Peyer's patch (tissue), 4 donors: Measurements from ENCODE around the gene ASXL1. TPM values are rescaled to one million over a fixed set of nuclear protein-coding genes. Genes with fewer than 3 reads are reported as not detected.

Source experiments
- DNase-seq, 3 donors: peaks; one replicate each; pipeline ENCODE4 v3.0.0-alpha.2; 2017 to 2019
- H3K27ac ChIP-seq, 4 donors: fragments of 200-600 bp; sonication (generic); one replicate each; pipeline ENCODE4 v1.5.1; 2016 to 2019
- H3K27me3 ChIP-seq, 2 donors: fragments of 200-600 bp; sonication (generic); one replicate each; pipeline ENCODE4 v1.5.1; 2019
- H3K36me3 ChIP-seq, 3 donors: fragments of 200-600 bp; sonication (generic); one replicate each; pipeline ENCODE4 v1.5.1; 2016 to 2019
- H3K4me1 ChIP-seq, 4 donors: fragments of 200-600 bp; sonication (generic); one replicate each; pipeline ENCODE4 v1.5.1; 2016 to 2019
- H3K4me3 ChIP-seq, 4 donors: fragments of 200-600 bp; sonication (generic); 1 replicate in 3 of 4; 2 replicates in 1 of 4; pipeline ENCODE4 v1.5.1; 2016 to 2019; ENCODE audit warnings: mild to moderate bottlenecking in 1 of 4
- H3K9me3 ChIP-seq, 4 donors: fragments of 200-600 bp; sonication (generic); one replicate each; pipeline ENCODE4 v1.5.1; 2016 to 2019; ENCODE audit warnings: mild to moderate bottlenecking in 1 of 4
- CTCF ChIP-seq, 6 experiments: fragments of 450-650 bp in 4 of 6; fragments of 200-600 bp in 2 of 6; sonication (generic) in 1 of 6; IDR thresholded peaks; one replicate each; pipeline ENCODE4 v1.5.1; 2017 to 2019; ENCODE audit warnings: antibody characterized with exemption in 6 of 6, mild to moderate bottlenecking in 3 of 6, moderate library complexity in 1 of 6
- POLR2A ChIP-seq, 2 donors: fragments of 450-650 bp; IDR thresholded peaks; one replicate each; pipeline ENCODE4 v1.5.1; 2017; ENCODE audit warnings: antibody characterized with exemption in 2 of 2, mild to moderate bottlenecking in 2 of 2, moderate library complexity in 2 of 2
- total RNA-seq, 4 donors: library from RNA; depleted of rRNA; stranded (reverse); fragments of >200 nt; gene quantifications; one replicate each; pipeline ENCODE4 v1.1.0, GENCODE V29; 2016

The ASXL1 gene
- total RNA-seq, 4 donors from 2014 or later, result 74.4 to 173 (median 115) TPM

DNA sequence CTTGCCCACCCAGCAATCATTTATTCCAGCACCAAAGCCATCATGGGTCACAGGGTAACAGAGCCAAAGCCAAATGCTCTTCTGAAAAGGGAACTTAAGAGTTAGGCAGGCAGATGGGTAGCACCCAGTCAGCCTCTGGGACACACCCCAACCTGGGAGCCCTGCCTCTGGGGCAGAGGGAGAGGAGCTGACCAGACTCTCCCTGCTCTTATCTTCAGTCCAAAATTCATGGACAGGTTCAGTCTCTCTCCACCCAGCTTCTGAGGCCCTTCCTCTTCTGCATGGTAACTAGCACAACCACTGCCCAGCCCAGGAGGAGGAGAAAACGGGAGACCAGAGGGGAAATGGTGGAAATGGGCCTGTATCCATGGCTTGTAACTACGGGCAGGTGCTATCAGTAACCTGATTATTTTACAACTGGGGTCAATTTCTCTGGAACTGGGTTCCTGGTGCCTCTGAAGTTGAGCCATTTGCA is 121.6 kb downstream of the ASXL1 start:
- Histone ChIP-seq H3K4me1 (peaks cover 13 to 76% (median 21%) of the 10 kb centered on the region in 4 donors), H3K36me3 (no peaks in the 10 kb centered on the region)
- DNase-seq, result peak in 2 of 3 donors; percentile 64

GRCh38 chr20:32480371-32481241 is 122.5 kb downstream of the ASXL1 start:
- no peak for DNase-seq
- Histone ChIP-seq H3K4me3 (peak overlapping the region in 2 of 4 donors; percentile 91 to 92), H3K4me1 (peaks cover 9 to 76% (median 19%) of the 10 kb centered on the region in 4 donors), H3K27me3 (no peaks in the 10 kb centered on the region), H3K9me3 (no peaks in the 10 kb centered on the region), H3K36me3 (no peaks in the 10 kb centered on the region), H3K27ac (peak overlapping the region; percentile 31 to 95 (median 90))
- TF ChIP-seq POLR2A (IDR thresholded peaks at IDR 0.05), result no peak
- TF ChIP-seq CTCF (IDR thresholded peaks at IDR 0.05), result no peak

More for the DNA sequence above, 121.6 kb downstream of the ASXL1 start:
- peak; percentile 14 to 59 for TF ChIP-seq POLR2A (IDR thresholded peaks at IDR 0.05)
- no peak for TF ChIP-seq CTCF (IDR thresholded peaks at IDR 0.05)
- Histone ChIP-seq H3K27me3 (no peaks in the 10 kb centered on the region), H3K4me3 (no peak overlapping the region), H3K9me3 (no peaks in the 10 kb centered on the region), H3K27ac (peak overlapping the region in 3 of 4 donors; percentile 88 to 95 (median 93))

DNA sequence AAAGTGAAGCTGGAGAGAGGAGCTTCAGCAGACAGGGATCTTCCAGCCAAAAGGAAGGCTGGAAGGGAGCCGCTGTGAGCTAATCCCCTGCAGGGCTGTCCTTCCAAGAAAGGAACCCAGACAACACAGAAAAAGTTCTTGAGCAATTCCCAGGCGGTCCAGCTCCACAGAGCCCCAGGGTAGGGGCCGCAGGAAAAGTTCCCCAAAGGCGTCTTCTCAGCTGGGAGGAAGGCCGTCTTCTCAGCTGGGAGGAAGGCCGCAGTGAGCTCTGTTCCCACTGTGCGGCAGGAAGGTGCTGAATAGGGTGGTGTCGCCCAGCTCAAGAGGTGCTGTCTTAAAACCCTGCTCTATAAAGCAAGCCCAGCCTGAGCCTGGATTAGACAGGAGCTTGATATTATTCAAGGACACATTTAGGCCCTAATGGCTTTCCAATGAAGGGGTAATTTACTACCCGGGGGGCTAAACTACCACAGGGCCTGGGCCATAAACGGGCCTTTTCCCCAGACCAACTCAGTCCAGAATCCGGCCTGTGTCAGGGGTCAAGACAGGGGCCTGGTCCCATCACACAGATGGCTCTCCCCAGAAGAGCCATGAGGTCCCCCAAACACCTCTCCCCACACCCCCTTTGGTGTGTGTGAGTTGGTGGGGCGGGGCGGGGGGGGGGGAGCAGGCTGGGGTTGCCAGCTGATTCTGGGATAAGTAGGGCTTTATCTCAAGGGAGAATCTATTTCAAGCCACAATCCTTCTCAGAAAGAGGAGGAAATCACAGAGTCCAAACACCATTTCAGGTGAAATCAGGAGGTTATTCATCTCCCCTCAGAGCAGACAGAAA is 123.4 kb downstream of the ASXL1 start:
- Histone ChIP-seq H3K36me3 (no peaks in the 10 kb centered on the region), H3K4me3 (peak overlapping the region in 3 of 4 donors; percentile 75 to 92 (median 91)), H3K9me3 (no peaks in the 10 kb centered on the region), H3K4me1 (peaks cover 9 to 75% (median 13%) of the 10 kb centered on the region in 4 donors), H3K27me3 (no peaks in the 10 kb centered on the region), H3K27ac (peak overlapping the region; percentile 70 to 95 (median 90))
- peak in 1 of 3 donors; percentile 62 for DNase-seq
- TF ChIP-seq POLR2A (IDR thresholded peaks at IDR 0.05), result no peak
- TF ChIP-seq CTCF (IDR thresholded peaks at IDR 0.05), result no peak

- H3K9me3 ChIP-seq, result no peaks in the 10 kb centered on the region
- H3K4me3 ChIP-seq, result peak overlapping the region; percentile 75 to 92 (median 84)
- DNase-seq, result no peak
- peaks cover 6 to 70% (median 12%) of the 10 kb centered on the region in 4 donors for H3K4me1 ChIP-seq
- no peaks in the 10 kb centered on the region for H3K36me3 ChIP-seq
- no peak for TF ChIP-seq POLR2A (IDR thresholded peaks at IDR 0.05)
- TF ChIP-seq CTCF (IDR thresholded peaks at IDR 0.05), result no peak
- H3K27ac ChIP-seq, result peak overlapping the region; percentile 70 to 95 (median 90)
- H3K27me3 ChIP-seq, result no peaks in the 10 kb centered on the region
Observed at GRCh38 chr20:32482143-32482441, 124.0 kb downstream of the ASXL1 start.

DNA sequence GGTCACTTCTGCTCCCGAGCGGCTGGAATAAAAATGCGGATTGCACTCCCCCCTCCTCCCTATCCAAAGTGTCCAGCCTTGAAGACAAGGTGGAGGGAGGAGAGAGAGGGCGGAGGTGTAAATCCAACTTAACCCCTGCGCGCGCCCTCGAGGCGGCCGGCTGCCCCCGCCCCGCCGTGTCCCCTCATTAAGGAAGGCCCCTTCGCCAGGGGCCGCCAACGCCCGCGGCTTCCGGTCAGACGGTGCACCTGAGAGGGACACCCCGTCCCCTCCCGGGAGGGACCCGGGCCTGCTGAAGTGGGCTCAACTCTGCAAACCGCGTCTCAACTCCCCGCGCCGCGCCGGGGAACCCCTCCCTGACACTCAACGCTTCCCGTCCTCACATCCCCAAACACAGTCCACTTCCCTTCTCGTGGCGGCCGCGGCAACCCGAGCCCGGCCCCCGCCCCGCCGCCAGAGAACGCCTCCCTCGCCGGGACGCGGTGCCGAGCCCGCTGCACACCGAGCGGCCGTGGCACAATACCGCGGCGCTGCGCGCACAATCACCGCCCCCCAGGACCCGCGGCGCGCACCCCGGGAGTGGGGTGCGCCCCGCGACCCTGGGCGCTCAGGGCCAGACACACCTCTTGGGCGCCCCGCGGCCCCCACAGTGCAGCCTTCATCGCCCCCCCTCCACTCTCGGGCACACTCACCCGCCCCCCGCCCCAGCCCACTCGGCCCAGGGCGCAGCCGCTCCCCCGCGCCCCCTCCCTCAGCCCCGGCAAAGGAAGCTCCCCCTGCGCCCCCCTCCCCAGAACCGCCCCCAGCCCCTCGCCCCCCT is 124.5 kb downstream of the ASXL1 start:
- Histone ChIP-seq H3K27ac (peak overlapping the region; percentile 70 to 95 (median 90)), H3K36me3 (no peaks in the 10 kb centered on the region), H3K27me3 (no peaks in the 10 kb centered on the region), H3K4me3 (peak overlapping the region; percentile 75 to 92 (median 84)), H3K9me3 (no peaks in the 10 kb centered on the region), H3K4me1 (peaks cover under 1 to 64% (median 12%) of the 10 kb centered on the region in 4 donors)
- no peak for TF ChIP-seq CTCF (IDR thresholded peaks at IDR 0.05)
- no peak for TF ChIP-seq POLR2A (IDR thresholded peaks at IDR 0.05)
- DNase-seq, result peak; percentile 41 to 70 (median 69)
